ENCODE data around the gene ITGA2B. TPM values are rescaled to one million over a fixed set of nuclear protein-coding genes. Genes with fewer than 3 reads are reported as not detected.
A peak's percentile ranks its signal among the peaks of the same experiment; 100 is the strongest.

The ITGA2B gene
- total and polyA plus RNA-seq, 7 donors = 0.08 to 0.97 (median 0.16) TPM

GRCh38 chr17:44386182-44386525 is 3.3 kb downstream of the ITGA2B start:
- Histone ChIP-seq H3K4me3 (peak overlapping the region; percentile 70), H3K4me1 (peaks cover 7% of the 10 kb centered on the region), H3K9me3 (no peaks in the 10 kb centered on the region), H3K36me3 (ENCODE audit: insufficient read depth in 1 of 2, low read depth in 1 of 2) (no peaks in the 10 kb centered on the region), H3K27ac (no peak overlapping the region), H3K27me3 (ENCODE audit: insufficient read depth in 3 of 3, low read length in 2 of 3) (peaks cover 0 to 31% (median 15%) of the 10 kb centered on the region in 3 donors)
- no peak for ATAC-seq
- DNase-seq = no peak
- 25 to 27% (median 27%) methylated on average over 10 of the region's 10 CpGs for WGBS, 3 donors
- intact Hi-C loops (cut with DNase I) = no loop called here
- TF ChIP-seq CTCF (IDR thresholded peaks at IDR 0.05) = no peak

GRCh38 chr17:44385287-44386181 is 3.9 kb downstream of the ITGA2B start:
- Histone ChIP-seq H3K9me3 (no peaks in the 10 kb centered on the region), H3K27ac (no peak overlapping the region), H3K4me1 (peaks cover 7% of the 10 kb centered on the region), H3K4me3 (peak overlapping the region; percentile 70), H3K36me3 (ENCODE audit: insufficient read depth in 1 of 2, low read depth in 1 of 2) (no peaks in the 10 kb centered on the region), H3K27me3 (ENCODE audit: insufficient read depth in 3 of 3, low read length in 2 of 3) (peaks cover 0 to 31% (median 15%) of the 10 kb centered on the region in 3 donors)
- DNase-seq (peak; percentile 74 to 82), ATAC-seq (peak; percentile 68 to 89 (median 80))
- TF ChIP-seq CTCF (IDR thresholded peaks at IDR 0.05) = peak; percentile 7
- WGBS, 3 donors = 2 to 4% (median 3%) methylated on average over 60 to 68 of the region's 68 CpGs
- intact Hi-C loops (cut with DNase I) = no loop called here

GRCh38 chr17:44384823-44385286 is 4.6 kb downstream of the ITGA2B start:
- no peak for DNase-seq
- Histone ChIP-seq H3K9me3 (no peaks in the 10 kb centered on the region), H3K4me3 (peak overlapping the region; percentile 70), H3K4me1 (peaks cover 7% of the 10 kb centered on the region), H3K27me3 (ENCODE audit: insufficient read depth in 3 of 3, low read length in 2 of 3) (peaks cover 0 to 33% (median 15%) of the 10 kb centered on the region in 3 donors), H3K36me3 (ENCODE audit: insufficient read depth in 1 of 2, low read depth in 1 of 2) (no peaks in the 10 kb centered on the region), H3K27ac (no peak overlapping the region)
- no peak for TF ChIP-seq CTCF (IDR thresholded peaks at IDR 0.05)
- intact Hi-C loops (cut with DNase I) = no loop called here
- ATAC-seq = peak; percentile 13 to 44 (median 30)
- WGBS, 3 donors = 1 to 2% (median 2%) methylated on average over 21 to 26 of the region's 26 CpGs

- DNase-seq (no peak), ATAC-seq (peak in 2 of 4 donors; percentile 6 to 23)
- Histone ChIP-seq H3K27ac (no peak overlapping the region), H3K27me3 (ENCODE audit: insufficient read depth in 3 of 3, low read length in 2 of 3) (peaks cover 0 to 36% (median 15%) of the 10 kb centered on the region in 3 donors), H3K36me3 (ENCODE audit: insufficient read depth in 1 of 2, low read depth in 1 of 2) (no peaks in the 10 kb centered on the region), H3K4me1 (peaks cover 7% of the 10 kb centered on the region), H3K4me3 (peak overlapping the region; percentile 70), H3K9me3 (no peaks in the 10 kb centered on the region)
- 10 to 18% (median 11%) methylated on average over 27 to 29 of the region's 29 CpGs for WGBS, 3 donors
- intact Hi-C loops (cut with DNase I) = no loop called here
- TF ChIP-seq CTCF (IDR thresholded peaks at IDR 0.05) = no peak
Measured at GRCh38 chr17:44384281-44384822, 5.1 kb downstream of the ITGA2B start.
